OCI-LY7 (cell line): ENCODE data around the gene TRRAP. TPM values are rescaled to one million over a fixed set of nuclear protein-coding genes. Genes with fewer than 3 reads are reported as not detected.

ENCODE experiments used
- BruUV-seq: library from RNA; stranded (reverse); fragments of 400-500 nt; replicated peaks from 2 replicates; lab custom pipeline; 2021; lab: Mats Ljungman, UMichigan
- CTCF ChIA-PET: fragments of 300-600 bp; sonication (Branson Sonifier 250); formaldehyde crosslinking; loops from one replicate; lab custom pipeline; 2022; ENCODE audit warnings: antibody characterized with exemption; ENCODE audit not compliant: unreplicated experiment; lab: Charles Lee
- POLR2A ChIA-PET: fragments of 300-600 bp; sonication (Branson Sonifier 250); formaldehyde crosslinking; loops from one replicate; lab custom pipeline; 2022; ENCODE audit warnings: antibody characterized with exemption; lab: Charles Lee
- DNase-seq: peaks from one replicate; pipeline ENCODE4 v3.0.0-alpha.2; 2015; ENCODE audit warnings: low spot score
- H2AFZ ChIP-seq: fragments of 200-600 bp; sonication (generic), shearing (Covaris generic); 2 replicates; pipeline ENCODE4 v1.6.1; 2014; ENCODE audit warnings: mild to moderate bottlenecking, antibody characterized with exemption, low read length, moderate library complexity
- H3K27ac ChIP-seq: fragments of 200-600 bp; sonication (generic); 2 replicates; pipeline ENCODE4 v1.5.1; 2014; ENCODE audit warnings: mixed run types, low read depth, mild to moderate bottlenecking, moderate library complexity, low read length, inconsistent platforms; ENCODE audit not compliant: poor library complexity, severe bottlenecking
- H3K36me3 ChIP-seq: fragments of 200-600 bp; sonication (generic); 2 replicates; pipeline ENCODE4 v1.6.1; 2014; ENCODE audit warnings: mild to moderate bottlenecking, antibody characterized with exemption, low read length, moderate library complexity, mixed read lengths; ENCODE audit not compliant: insufficient read depth
- H3K4me1 ChIP-seq: fragments of 200-600 bp; sonication (generic); 2 replicates; pipeline ENCODE4 v1.5.1; 2014; ENCODE audit warnings: mild to moderate bottlenecking, low read length; ENCODE audit not compliant: insufficient read depth, poor library complexity, severe bottlenecking
- H3K4me2 ChIP-seq: fragments of 200-600 bp; sonication (generic); 2 replicates; pipeline ENCODE4 v1.6.1; 2014; ENCODE audit warnings: mild to moderate bottlenecking, low read length
- H3K4me3 ChIP-seq: fragments of 200-600 bp; sonication (generic); 2 replicates; pipeline ENCODE4 v1.5.1; 2014; ENCODE audit warnings: mild to moderate bottlenecking, low read depth, low read length; ENCODE audit not compliant: poor library complexity, severe bottlenecking
- H3K79me2 ChIP-seq: fragments of 200-600 bp; sonication (generic); 2 replicates; pipeline ENCODE4 v1.6.1; 2016; ENCODE audit warnings: low read depth, mild to moderate bottlenecking, low read length, moderate library complexity, mixed read lengths; ENCODE audit not compliant: insufficient read depth
- H3K9me2 ChIP-seq: fragments of 200-600 bp; sonication (generic); 2 replicates; pipeline ENCODE4 v1.6.1; 2016; ENCODE audit warnings: mild to moderate bottlenecking, low read length, mixed read lengths; ENCODE audit not compliant: insufficient read depth
- H3K9me3 ChIP-seq: fragments of 200-600 bp; sonication (generic); 2 replicates; pipeline ENCODE4 v1.6.1; 2014; ENCODE audit warnings: mild to moderate bottlenecking, mixed run types, low read length, mixed read lengths
- H4K20me1 ChIP-seq: fragments of 200-600 bp; sonication (generic); 2 replicates; pipeline ENCODE4 v1.6.1; 2014; ENCODE audit warnings: mild to moderate bottlenecking, antibody characterized with exemption, low read length, moderate library complexity, mixed read lengths; ENCODE audit not compliant: insufficient read depth
- CTCF ChIP-seq: fragments of 200-600 bp; sonication (generic); conservative IDR thresholded peaks from 2 replicates; pipeline ENCODE4 v1.5.1; 2014; ENCODE audit warnings: mild to moderate bottlenecking, antibody characterized with exemption, low read length, moderate library complexity, mixed read lengths
- EZH2phosphoT487 ChIP-seq: fragments of 200-600 bp; sonication (generic); IDR thresholded peaks from 2 replicates; pipeline ENCODE4 v1.6.1; 2018; ENCODE audit warnings: low read depth, borderline replicate concordance, mild to moderate bottlenecking, mixed run types, antibody characterized with exemption, low read length, moderate library complexity, mixed read lengths
- intact Hi-C: fragments of 100-400 bp; cut with micrococcal nuclease; formaldehyde crosslinking; loops from one replicate; pipeline ENCODE4 v1.10.0; 2022; ENCODE audit not compliant: unreplicated experiment
- total RNA-seq, 2 experiments: library from RNA; depleted of rRNA in 1 of 2; stranded (reverse); fragments of >200 nt in 1 of 2; shearing (Covaris generic) in 1 of 2; gene quantifications; 2 replicates each; pipeline ENCODE4 v1.2.3, GENCODE V29; 2014 to 2022

TRRAP gene
- total RNA-seq, 2 experiments from 2014 or later = 50.4 to 86.1 TPM

DNA sequence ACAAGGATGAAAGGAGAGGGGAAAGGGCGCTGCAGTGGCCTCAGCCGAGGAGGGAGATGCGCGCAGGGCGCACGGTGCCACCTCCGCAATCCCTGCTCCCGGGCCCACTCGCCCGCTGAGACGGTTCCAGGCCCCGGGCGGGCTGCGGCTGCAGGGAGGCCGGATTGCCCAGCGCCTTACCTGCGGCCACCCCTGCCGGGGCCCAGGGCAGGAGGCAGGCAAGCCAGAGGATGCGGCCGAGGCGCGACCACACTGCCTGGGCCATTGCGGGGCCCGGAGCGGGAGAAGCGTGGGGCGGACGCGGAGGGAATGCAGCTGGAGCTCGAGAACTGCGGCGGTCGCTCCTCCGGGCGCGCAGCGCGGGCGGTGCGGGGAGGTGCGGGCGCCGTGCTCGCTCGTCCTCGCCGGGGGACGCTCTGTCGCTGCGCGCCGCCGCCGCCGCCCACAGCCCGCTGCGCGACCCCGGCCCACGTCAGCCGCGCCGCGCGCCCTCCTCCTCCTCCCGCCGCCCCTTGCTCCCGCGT is 8.7 kb upstream of the TRRAP start, which contains the start of gene TMEM130:
TSS of gene TMEM130 (minus strand) at position 418 of the 524 bp plus-strand sequence. CDS start at position 265, 153 bp downstream.
- Histone ChIP-seq H3K4me3 (peak within 1 kb of the TSS; percentile 64), H3K9me3 (no peaks in the 10 kb centered on the region), H3K27ac (peak within 1 kb of the TSS; percentile 82), H3K4me1 (peaks cover 40% of the 10 kb centered on the region), H3K36me3 (no peaks in the 10 kb centered on the region), H3K9me2 (no peaks in the 10 kb centered on the region), H2AFZ (peak within 1 kb of the TSS; percentile 29; the same call in 1 of the 2 replicates), H3K4me2 (peak within 1 kb of the TSS; percentile 66), H4K20me1 (no peaks in the 10 kb centered on the region), H3K79me2 (no peaks in the 10 kb centered on the region)
- no peak for TF ChIP-seq EZH2phosphoT487
- no peak for TF ChIP-seq CTCF
- ChIA-PET CTCF (interaction anchor here (0.6 to 1.3 kb wide), 2 partner anchors 10 to 29 kb away, joined by 5 to 6 read pairs; no protein-coding TSS in a partner anchor), POLR2A (interaction anchor here (0.6 to 1.0 kb wide), 4 partner anchors 10 to 145 kb away, joined by 3 to 6 read pairs (median 3); no protein-coding TSS in a partner anchor)
- intact Hi-C loops = loop anchor here (2.0 to 10.0 kb wide), 2 partner anchors 27 to 555 kb away; no protein-coding TSS in a partner anchor
- no peak for DNase-seq
- BruUV-seq = no TSS peak

DNA sequence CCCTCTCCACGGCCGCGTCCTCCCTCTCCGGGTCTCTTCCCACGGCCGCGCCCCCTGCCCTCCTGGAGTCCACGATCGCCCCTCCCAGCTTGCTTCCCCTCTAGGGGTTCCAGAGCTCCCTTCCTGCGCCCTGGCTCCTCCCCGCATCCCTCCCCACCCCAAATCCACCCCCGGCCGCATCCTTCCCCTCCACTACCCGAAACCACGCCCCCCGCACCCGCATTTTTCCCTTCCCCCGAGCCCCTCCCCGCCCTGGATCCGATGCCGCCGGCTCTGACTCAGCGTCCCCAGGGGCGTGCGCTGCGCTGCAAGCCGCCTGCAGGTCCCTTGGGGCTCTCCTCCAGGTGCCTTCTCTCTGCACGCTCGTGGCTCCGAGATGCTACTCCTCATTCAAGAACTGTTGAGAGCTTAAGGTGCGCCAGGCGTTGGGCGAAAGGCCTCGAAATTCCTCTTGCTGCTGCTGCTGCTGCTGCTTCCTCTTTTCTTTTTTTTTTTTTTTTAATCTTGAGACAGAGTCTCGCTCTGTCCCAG is 8.1 kb upstream of the TRRAP start:
- Histone ChIP-seq H3K4me2 (peak overlapping the region; percentile 66), H3K27ac (peak overlapping the region; percentile 82), H3K9me3 (no peaks in the 10 kb centered on the region), H3K36me3 (no peaks in the 10 kb centered on the region), H3K4me1 (peaks cover 40% of the 10 kb centered on the region), H3K79me2 (no peaks in the 10 kb centered on the region), H3K4me3 (peak overlapping the region; percentile 64), H4K20me1 (no peaks in the 10 kb centered on the region), H3K9me2 (no peaks in the 10 kb centered on the region), H2AFZ (peak overlapping the region; percentile 29; the same call in 1 of the 2 replicates)
- peak; percentile 97 for DNase-seq
- no TSS peak for BruUV-seq
- no peak for TF ChIP-seq EZH2phosphoT487
- intact Hi-C loops = loop anchor here (2.0 to 10.0 kb wide), 2 partner anchors 27 to 555 kb away; no protein-coding TSS in a partner anchor
- POLR2A ChIA-PET = interaction anchor here (0.6 to 1.0 kb wide), 4 partner anchors 9 to 144 kb away, joined by 3 to 6 read pairs (median 3); no protein-coding TSS in a partner anchor
- CTCF ChIA-PET = interaction anchor here (0.6 to 1.3 kb wide), 2 partner anchors 10 to 30 kb away, joined by 5 to 6 read pairs; no protein-coding TSS in a partner anchor

DNA sequence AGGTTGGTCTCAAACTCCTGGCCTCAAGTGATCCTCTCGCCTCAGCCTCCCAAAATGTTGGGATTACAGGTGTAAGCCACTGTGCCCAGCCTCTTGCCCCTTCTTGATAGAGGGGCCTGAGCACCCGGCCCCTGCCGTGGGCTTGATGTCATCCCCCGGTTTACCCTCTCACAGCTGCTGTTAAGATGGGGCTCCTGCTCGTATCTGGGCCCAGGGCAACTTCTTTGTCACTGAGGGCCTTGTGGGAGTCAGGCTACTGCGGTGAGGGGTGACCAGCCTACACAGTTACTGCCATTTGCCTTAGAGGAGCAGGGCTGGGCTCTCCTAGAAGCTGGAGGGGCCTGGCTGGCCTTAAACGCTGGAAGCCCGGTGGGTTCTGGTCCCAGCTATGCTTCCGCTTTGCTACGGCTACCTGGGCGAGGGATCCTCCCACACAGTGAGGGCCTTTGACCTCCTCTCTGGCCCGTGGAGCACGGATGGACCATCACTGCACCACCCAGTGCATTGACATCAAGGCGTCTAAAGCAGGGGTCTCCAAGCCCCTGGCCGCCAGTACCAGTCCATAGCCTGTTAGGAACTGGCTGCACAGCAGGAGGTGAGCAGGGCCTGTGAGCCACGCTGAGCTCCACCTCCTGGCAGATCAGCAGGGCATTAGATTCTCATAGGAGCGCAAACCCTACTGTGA is 7.4 kb upstream of the TRRAP start:
- intact Hi-C loops = loop anchor here (2.0 to 10.0 kb wide), 2 partner anchors 28 to 556 kb away; no protein-coding TSS in a partner anchor
- no peaks in the 10 kb centered on the region for H3K36me3 ChIP-seq
- TF ChIP-seq CTCF (no peak), EZH2phosphoT487 (no peak)
- peak overlapping the region; percentile 64 for H3K4me3 ChIP-seq
- H3K9me3 ChIP-seq = no peaks in the 10 kb centered on the region
- H2AFZ ChIP-seq = peak overlapping the region; percentile 29; the same call in 1 of the 2 replicates
- BruUV-seq = no TSS peak
- H3K9me2 ChIP-seq = no peaks in the 10 kb centered on the region
- H3K4me2 ChIP-seq = peak overlapping the region; percentile 66
- H3K79me2 ChIP-seq = no peaks in the 10 kb centered on the region
- DNase-seq = no peak
- peaks cover 40% of the 10 kb centered on the region for H3K4me1 ChIP-seq
- no peaks in the 10 kb centered on the region for H4K20me1 ChIP-seq
- POLR2A ChIA-PET = interaction anchor here (0.5 to 1.0 kb wide), 2 partner anchors 22 to 168 kb away, joined by 3 to 6 read pairs; no protein-coding TSS in a partner anchor
- CTCF ChIA-PET = interaction anchor here (1.3 kb wide), 1 partner anchor 9 kb away, joined by 5 read pairs; no protein-coding TSS in a partner anchor
- H3K27ac ChIP-seq = peak overlapping the region; percentile 82
